HepG2 (cell line): Measurements from ENCODE around the gene DNAJC15. TPM values are rescaled to one million over a fixed set of nuclear protein-coding genes. Genes with fewer than 3 reads are reported as not detected.

Experiments used
- ATAC-seq: fragments of 200-7000 bp; cut with Tn5 transposase; 3 replicates; pipeline ENCODE4 v1.9.1; 2020; ENCODE audit warnings: mild to moderate bottlenecking, moderate library complexity
- BruUV-seq: library from RNA; stranded (reverse); fragments of 400-500 nt; replicated peaks from 2 replicates; lab custom pipeline; 2021; lab: Mats Ljungman, UMichigan
- CTCF ChIA-PET: fragments of 300-600 bp; formaldehyde crosslinking; extraction: SDS; loops from one replicate; lab custom pipeline; 2021; ENCODE audit warnings: low total read pairs, inconsistent platforms, low intra/inter-chr PET ratio; lab: Yijun Ruan, JAX
- POLR2A ChIA-PET: fragments of 350-600 bp; sonication (Branson Sonifier 250); formaldehyde crosslinking; loops from one replicate; lab custom pipeline; 2020; ENCODE audit warnings: antibody characterized with exemption, inconsistent platforms; lab: Yijun Ruan, JAX
- DNase-seq: peaks from one replicate; pipeline ENCODE4 v3.0.0-alpha.2; 2015; ENCODE audit warnings: low spot score
- FAIRE-seq: peaks from 3 replicates; lab custom pipeline; 2011; peaks lifted over from hg19 to GRCh38; lab: Jason Lieb, UNC
- H2AFZ ChIP-seq: one replicate; pipeline ENCODE4 v1.6.1; 2011; ENCODE audit warnings: low read length, inconsistent platforms
- H3K27ac ChIP-seq: fragments of 300-600 bp; 3 replicates; pipeline ENCODE4 v1.8.0; 2011; ENCODE audit warnings: mixed run types, mild to moderate bottlenecking, mixed read lengths, low read length, inconsistent platforms; ENCODE audit not compliant: insufficient read depth; ENCODE audit errors: extremely low read length
- H3K27me3 ChIP-seq, 2 experiments: fragments of 200-600 bp in 1 of 2; 2 replicates in 1 of 2; 3 replicates in 1 of 2; pipeline versions ENCODE4 v1.6.0 to v1.8.0; 2011; ENCODE audit warnings: low read length in 2 of 2, mild to moderate bottlenecking in 2 of 2, moderate library complexity in 2 of 2, inconsistent platforms in 1 of 2; ENCODE audit not compliant: insufficient read depth in 2 of 2, control insufficient read depth in 1 of 2
- H3K36me3 ChIP-seq, 2 experiments: fragments of 200-600 bp in 1 of 2; replicated peaks in 1 of 2; 2 replicates in 1 of 2; 3 replicates in 1 of 2; pipeline versions ENCODE4 v1.5.1 to v1.8.0; 2011; ENCODE audit warnings: low read length in 2 of 2, inconsistent platforms in 1 of 2; ENCODE audit not compliant: insufficient read depth in 2 of 2, control insufficient read depth in 1 of 2
- H3K4me1 ChIP-seq: 2 replicates; pipeline ENCODE4 v1.5.1; 2012; ENCODE audit warnings: low read length, inconsistent platforms; ENCODE audit not compliant: insufficient read depth
- H3K4me2 ChIP-seq: 2 replicates; pipeline ENCODE4 v1.6.0; 2011; ENCODE audit warnings: low read depth, low read length, inconsistent platforms
- H3K4me3 ChIP-seq, 3 experiments: fragments of 200-600 bp in 1 of 3; sonication (generic), shearing (Covaris generic) in 1 of 3; replicated peaks in 1 of 3; 2 replicates each; pipeline ENCODE4 v1.5.1; 2011 to 2016; ENCODE audit warnings: low read length in 3 of 3, inconsistent platforms in 2 of 3, low read depth in 2 of 3, mild to moderate bottlenecking in 2 of 3, control low read depth in 1 of 3, mixed read lengths in 1 of 3; ENCODE audit not compliant: insufficient read depth in 1 of 3
- H3K79me2 ChIP-seq: one replicate; pipeline ENCODE4 v1.6.1; 2011; ENCODE audit warnings: low read length, inconsistent platforms; ENCODE audit not compliant: insufficient read depth
- H3K9ac ChIP-seq: 2 replicates; pipeline ENCODE4 v1.6.0; 2011; ENCODE audit warnings: mild to moderate bottlenecking, low read depth, low read length, inconsistent platforms; ENCODE audit not compliant: insufficient read depth
- H3K9me3 ChIP-seq: 2 replicates; pipeline ENCODE4 v1.5.1; 2012; ENCODE audit warnings: mild to moderate bottlenecking, low read length
- H4K20me1 ChIP-seq: 2 replicates; pipeline ENCODE4 v1.6.0; 2011; ENCODE audit warnings: inconsistent platforms, mild to moderate bottlenecking, low read length, moderate library complexity; ENCODE audit not compliant: insufficient read depth
- GFI1 ChIP-seq: sonication (generic); formaldehyde crosslinking; IDR thresholded peaks from 2 replicates; pipeline ENCODE4 v1.5.0; 2020; ENCODE audit warnings: missing genetic modification reagents, mild to moderate bottlenecking, borderline replicate concordance
- HMG20B ChIP-seq: conservative IDR thresholded peaks from 2 replicates; pipeline ENCODE4 v1.6.1; 2016; ENCODE audit warnings: missing genetic modification reagents, missing compliant biosample characterization
- SOX13 ChIP-seq, 3 experiments: fragments of 450-650 bp in 1 of 3; sonication (generic) in 1 of 3; formaldehyde crosslinking in 1 of 3; IDR thresholded peaks in 2 of 3; conservative IDR thresholded peaks in 1 of 3; 2 replicates each; pipeline versions ENCODE4 v1.5.0 to v1.6.1; 2016 to 2020; ENCODE audit warnings: antibody characterized with exemption in 1 of 3, mild to moderate bottlenecking in 1 of 3, missing compliant biosample characterization in 1 of 3, missing genetic modification reagents in 1 of 3, moderate library complexity in 1 of 3
- SP5 ChIP-seq: IDR thresholded peaks from 2 replicates; pipeline ENCODE4 v1.6.1; 2016; ENCODE audit warnings: low read depth, borderline replicate concordance
- ZNF777 ChIP-seq: sonication (generic); formaldehyde crosslinking; IDR thresholded peaks from 2 replicates; pipeline ENCODE4 v1.4.0; 2020; ENCODE audit warnings: missing genetic modification reagents
- WGBS: methylation state at CpG from one replicate; pipeline ENCODE4 v1.1.6; 2017; ENCODE audit warnings: low lambda C conversion rate; 5-methylcytosine and 5-hydroxymethylcytosine counted together
- in situ Hi-C: cut with HindIII; loops from 2 replicates; pipeline ENCODE4 v1.10.0; 2017; ENCODE audit warnings: low pct_unique_long_range_greater_than_20kb; ENCODE audit not compliant: extremely low pct_ligation_motif_present
- intact Hi-C: fragments of 100-400 bp; cut with micrococcal nuclease; formaldehyde crosslinking; loops from one replicate; pipeline ENCODE4 v1.10.0; 2022; ENCODE audit not compliant: unreplicated experiment
- polyA plus RNA-seq, 8 experiments: library from polyadenylated mRNA; depleted of rRNA in 3 of 8; stranded (reverse) in 7 of 8; unstranded in 1 of 8; fragments of >200 nt; fragmentation: Illumina TruSeq in 4 of 8; extraction: Trizol in 4 of 8; gene quantifications; 2 replicates each; pipeline versions ENCODE4 v1.2.1 to v1.2.3, GENCODE V29; 2011 to 2016; ENCODE audit warnings: low read depth in 4 of 8, missing spikeins in 1 of 8, mixed read lengths in 1 of 8; ENCODE audit not compliant: insufficient read depth in 1 of 8
- total RNA-seq, 5 experiments: library from RNA; depleted of rRNA; stranded (reverse); fragments of >200 nt; fragmentation: Illumina TruSeq; extraction: Trizol; gene quantifications; 2 replicates each; pipeline ENCODE4 v1.2.3, GENCODE V29; 2016; ENCODE audit warnings: low read depth in 1 of 5

DNAJC15 gene
- total and polyA plus RNA-seq, 2 of the 13 experiments (the other 11 are each of a cell fraction or from before 2014, with no cell fraction given) = 23.0 to 31.9 TPM

GRCh38 chr13:43054803-43055802, 31.7 kb downstream of the DNAJC15 start:
- no peaks in the 10 kb centered on the region for H3K36me3 ChIP-seq
- 37% methylated on average over 13 of the region's 13 CpGs for WGBS
- no peak overlapping the region for H2AFZ ChIP-seq
- peak overlapping the region in 1 of 3 experiments; percentile 29; a peak in 2 of 6 replicates for H3K4me3 ChIP-seq
- peaks cover 71% of the 10 kb centered on the region for H3K79me2 ChIP-seq
- H3K9me3 ChIP-seq = no peaks in the 10 kb centered on the region
- FAIRE-seq = no peak
- H3K4me2 ChIP-seq = peak overlapping the region; percentile 66
- peak overlapping the region; percentile 52 for H3K27ac ChIP-seq
- TF ChIP-seq SP5 (CRISPR knock-in tag) = peak; percentile 31; the same call in 1 of the 2 replicates
- peak; percentile 75 for TF ChIP-seq GFI1 (CRISPR knock-in tag)
- no peak for TF ChIP-seq ZNF777 (CRISPR knock-in tag)
- no peak for TF ChIP-seq SOX13 (IDR thresholded peaks at IDR 0.05)
- peak in 1 of 2 experiments; percentile 52; a peak in 2 of 4 replicates for TF ChIP-seq SOX13 (CRISPR knock-in tag; conservative IDR thresholded peaks at IDR 0.05 in 1 of 2, IDR thresholded peaks at IDR 0.05 in 1 of 2)
- TF ChIP-seq HMG20B (CRISPR knock-in tag) = 0 out of 2 replicates have a peak, but pooled peaks have one; percentile 23
- in situ Hi-C loops (no loop called here), intact Hi-C loops (loop anchor here (5.0 kb wide), 1 partner anchor 48 kb away; no protein-coding TSS in a partner anchor)
- peak; percentile 37 for ATAC-seq
- H3K9ac ChIP-seq = peak overlapping the region; percentile 52; the same call in 1 of the 2 replicates
- no peaks in the 10 kb centered on the region for H4K20me1 ChIP-seq
- POLR2A ChIA-PET = no interaction called here
- DNase-seq = peak; percentile 75
- H3K4me1 ChIP-seq = peaks cover 69% of the 10 kb centered on the region
- H3K27me3 ChIP-seq = no peaks in the 10 kb centered on the region
- CTCF ChIA-PET = no interaction called here
- no TSS peak for BruUV-seq
